ENCODE results near the gene ZNF791. TPM values are rescaled to one million over a fixed set of nuclear protein-coding genes. Genes with fewer than 3 reads are reported as not detected.

ZNF791 gene
- total RNA-seq, 1 donor from 2014 or later: 60.7 TPM

GRCh38 chr19:12629215-12629614 is 18.5 kb downstream of the ZNF791 start:
- no peak overlapping the region for H3K27ac ChIP-seq
- no peak overlapping the region for H3K4me2 ChIP-seq
- H3K36me3 ChIP-seq: peaks cover 62% of the 10 kb centered on the region
- no peak overlapping the region for H2AFZ ChIP-seq (replicated peaks)
- H3K27me3 ChIP-seq: no peaks in the 10 kb centered on the region
- Mint-ChIP-seq H3K27ac (no peak overlapping the region), H3K4me3 (no peak overlapping the region), H3K36me3 (peaks cover 68% of the 10 kb centered on the region), H3K27me3 (ENCODE audit: insufficient read depth, low read depth) (peaks cover 7% of the 10 kb centered on the region), H3K4me1 (no peaks in the 10 kb centered on the region), H3K9me3 (peaks cover 58% of the 10 kb centered on the region)
- H3F3A ChIP-seq (ENCODE audit: low read depth): peaks cover 31% of the 10 kb centered on the region
- no peak for DNase-seq (ENCODE audit: low spot score)
- H3K9me3 ChIP-seq (ENCODE audit: low read depth): peaks cover 33% of the 10 kb centered on the region
- H4K20me1 ChIP-seq (ENCODE audit: low read depth): no peaks in the 10 kb centered on the region
- H3K4me1 ChIP-seq: no peaks in the 10 kb centered on the region
- no peak for TF ChIP-seq EZH2 (IDR thresholded peaks at IDR 0.05)
- TF ChIP-seq EZH2phosphoT487 (IDR thresholded peaks at IDR 0.05): no peak
- TF ChIP-seq CTCF (IDR thresholded peaks at IDR 0.05): no peak
- H3K4me3 ChIP-seq: no peak overlapping the region
- no peak overlapping the region for H3K9ac ChIP-seq
- peaks cover 3% of the 10 kb centered on the region for H3K79me2 ChIP-seq (ENCODE audit: low read depth)

GRCh38 chr19:12636631-12637030 is 25.9 kb downstream of the ZNF791 start:
- no peak overlapping the region for H3K4me2 ChIP-seq
- Mint-ChIP-seq H3K4me1 (peaks cover 5% of the 10 kb centered on the region), H3K4me3 (no peak overlapping the region), H3K27me3 (ENCODE audit: insufficient read depth, low read depth) (peaks cover 5% of the 10 kb centered on the region), H3K27ac (no peak overlapping the region), H3K36me3 (peaks cover 17% of the 10 kb centered on the region), H3K9me3 (peaks cover 24% of the 10 kb centered on the region)
- no peak overlapping the region for H3K4me3 ChIP-seq
- H2AFZ ChIP-seq (replicated peaks): no peak overlapping the region
- no peak overlapping the region for H3K27ac ChIP-seq
- no peak for DNase-seq (ENCODE audit: low spot score)
- H3K9me3 ChIP-seq (ENCODE audit: low read depth): no peaks in the 10 kb centered on the region
- H3F3A ChIP-seq (ENCODE audit: low read depth): peaks cover 16% of the 10 kb centered on the region
- no peak overlapping the region for H3K9ac ChIP-seq
- no peaks in the 10 kb centered on the region for H3K36me3 ChIP-seq
- TF ChIP-seq CTCF (IDR thresholded peaks at IDR 0.05) (no peak), EZH2phosphoT487 (IDR thresholded peaks at IDR 0.05) (no peak), EZH2 (IDR thresholded peaks at IDR 0.05) (no peak)
- H3K4me1 ChIP-seq: no peaks in the 10 kb centered on the region
- no peaks in the 10 kb centered on the region for H3K27me3 ChIP-seq
- H3K79me2 ChIP-seq (ENCODE audit: low read depth): no peaks in the 10 kb centered on the region
- no peaks in the 10 kb centered on the region for H4K20me1 ChIP-seq (ENCODE audit: low read depth)

GRCh38 chr19:12638611-12639182 is 28.0 kb downstream of the ZNF791 start:
- H3K4me1 Mint-ChIP-seq: peaks cover 5% of the 10 kb centered on the region
- no peak for DNase-seq (ENCODE audit: low spot score)
- Histone ChIP-seq H3K27me3 (no peaks in the 10 kb centered on the region), H3K9ac (no peak overlapping the region), H3K4me2 (no peak overlapping the region), H2AFZ (replicated peaks) (no peak overlapping the region), H3F3A (ENCODE audit: low read depth) (peaks cover 3% of the 10 kb centered on the region), H3K4me3 (no peak overlapping the region), H4K20me1 (ENCODE audit: low read depth) (no peaks in the 10 kb centered on the region), H3K27ac (no peak overlapping the region), H3K79me2 (ENCODE audit: low read depth) (no peaks in the 10 kb centered on the region), H3K36me3 (no peaks in the 10 kb centered on the region), H3K4me1 (no peaks in the 10 kb centered on the region), H3K9me3 (ENCODE audit: low read depth) (no peaks in the 10 kb centered on the region)
- H3K36me3 Mint-ChIP-seq: peaks cover 8% of the 10 kb centered on the region
- H3K9me3 Mint-ChIP-seq: peaks cover 17% of the 10 kb centered on the region
- peaks cover 5% of the 10 kb centered on the region for H3K27me3 Mint-ChIP-seq (ENCODE audit: insufficient read depth, low read depth)
- no peak overlapping the region for H3K4me3 Mint-ChIP-seq
- TF ChIP-seq CTCF (IDR thresholded peaks at IDR 0.05): no peak
- no peak overlapping the region for H3K27ac Mint-ChIP-seq

Data from neural progenitor cell (in vitro differentiated cells).